HL-60 (cell line): ENCODE results near the gene BCAR3.

Experiments
- CTCF ChIP-seq: IDR thresholded peaks from one replicate; pipeline ENCODE4 v1.5.1; 2011; ENCODE audit warnings: low read length, control low read depth, inconsistent platforms; ENCODE audit not compliant: insufficient read depth
- GABPA ChIP-seq: IDR thresholded peaks from 2 replicates; pipeline ENCODE4 v1.6.1; 2012; ENCODE audit warnings: low read depth
- POLR2AphosphoS5 ChIP-seq: IDR thresholded peaks from 2 replicates; pipeline ENCODE4 v1.6.1; 2012; ENCODE audit warnings: low read depth

GRCh38 chr1:93593854-93594602, 87.6 kb downstream of the BCAR3 start:
- TF ChIP-seq CTCF (no peak), POLR2AphosphoS5 (no peak), GABPA (no peak)
